HepG2 (cell line): ENCODE data around the gene ANO10. TPM values are rescaled to one million over a fixed set of nuclear protein-coding genes. Genes with fewer than 3 reads are reported as not detected.
A peak's percentile ranks its signal among the peaks of the same experiment; 100 is the strongest.

Experiments used
- ATAC-seq: fragments of 200-7000 bp; cut with Tn5 transposase; 3 replicates; pipeline ENCODE4 v1.9.1; 2020; ENCODE audit warnings: mild to moderate bottlenecking, moderate library complexity
- BruUV-seq: library from RNA; stranded (reverse); fragments of 400-500 nt; replicated peaks from 2 replicates; lab custom pipeline; 2021; lab: Mats Ljungman, UMichigan
- CTCF ChIA-PET: fragments of 300-600 bp; formaldehyde crosslinking; extraction: SDS; loops from one replicate; lab custom pipeline; 2021; ENCODE audit warnings: low total read pairs, inconsistent platforms, low intra/inter-chr PET ratio; lab: Yijun Ruan, JAX
- POLR2A ChIA-PET: fragments of 350-600 bp; sonication (Branson Sonifier 250); formaldehyde crosslinking; loops from one replicate; lab custom pipeline; 2020; ENCODE audit warnings: antibody characterized with exemption, inconsistent platforms; lab: Yijun Ruan, JAX
- DNase-seq: peaks from one replicate; pipeline ENCODE4 v3.0.0-alpha.2; 2015; ENCODE audit warnings: low spot score
- FAIRE-seq: peaks from 3 replicates; lab custom pipeline; 2011; peaks lifted over from hg19 to GRCh38; lab: Jason Lieb, UNC
- H2AFZ ChIP-seq: one replicate; pipeline ENCODE4 v1.6.1; 2011; ENCODE audit warnings: low read length, inconsistent platforms
- H3K27ac ChIP-seq: fragments of 300-600 bp; 3 replicates; pipeline ENCODE4 v1.8.0; 2011; ENCODE audit warnings: mixed run types, mild to moderate bottlenecking, mixed read lengths, low read length, inconsistent platforms; ENCODE audit not compliant: insufficient read depth; ENCODE audit errors: extremely low read length
- H3K27me3 ChIP-seq, 2 experiments: fragments of 200-600 bp in 1 of 2; 2 replicates in 1 of 2; 3 replicates in 1 of 2; pipeline versions ENCODE4 v1.6.0 to v1.8.0; 2011; ENCODE audit warnings: low read length in 2 of 2, mild to moderate bottlenecking in 2 of 2, moderate library complexity in 2 of 2, inconsistent platforms in 1 of 2; ENCODE audit not compliant: insufficient read depth in 2 of 2, control insufficient read depth in 1 of 2
- H3K36me3 ChIP-seq, 2 experiments: fragments of 200-600 bp in 1 of 2; replicated peaks in 1 of 2; 2 replicates in 1 of 2; 3 replicates in 1 of 2; pipeline versions ENCODE4 v1.5.1 to v1.8.0; 2011; ENCODE audit warnings: low read length in 2 of 2, inconsistent platforms in 1 of 2; ENCODE audit not compliant: insufficient read depth in 2 of 2, control insufficient read depth in 1 of 2
- H3K4me1 ChIP-seq: 2 replicates; pipeline ENCODE4 v1.5.1; 2012; ENCODE audit warnings: low read length, inconsistent platforms; ENCODE audit not compliant: insufficient read depth
- H3K4me2 ChIP-seq: 2 replicates; pipeline ENCODE4 v1.6.0; 2011; ENCODE audit warnings: low read depth, low read length, inconsistent platforms
- H3K4me3 ChIP-seq, 3 experiments: fragments of 200-600 bp in 1 of 3; sonication (generic), shearing (Covaris generic) in 1 of 3; replicated peaks in 1 of 3; 2 replicates each; pipeline ENCODE4 v1.5.1; 2011 to 2016; ENCODE audit warnings: low read length in 3 of 3, inconsistent platforms in 2 of 3, low read depth in 2 of 3, mild to moderate bottlenecking in 2 of 3, control low read depth in 1 of 3, mixed read lengths in 1 of 3; ENCODE audit not compliant: insufficient read depth in 1 of 3
- H3K79me2 ChIP-seq: one replicate; pipeline ENCODE4 v1.6.1; 2011; ENCODE audit warnings: low read length, inconsistent platforms; ENCODE audit not compliant: insufficient read depth
- H3K9ac ChIP-seq: 2 replicates; pipeline ENCODE4 v1.6.0; 2011; ENCODE audit warnings: mild to moderate bottlenecking, low read depth, low read length, inconsistent platforms; ENCODE audit not compliant: insufficient read depth
- H3K9me3 ChIP-seq: 2 replicates; pipeline ENCODE4 v1.5.1; 2012; ENCODE audit warnings: mild to moderate bottlenecking, low read length
- H4K20me1 ChIP-seq: 2 replicates; pipeline ENCODE4 v1.6.0; 2011; ENCODE audit warnings: inconsistent platforms, mild to moderate bottlenecking, low read length, moderate library complexity; ENCODE audit not compliant: insufficient read depth
- CCAR2 ChIP-seq: fragments of 200-400 bp; formaldehyde crosslinking; optimal IDR thresholded peaks from 2 replicates; pipeline ENCODE3; 2018; ENCODE audit warnings: low read depth, mild to moderate bottlenecking, low read length, moderate library complexity
- MAFF ChIP-seq: IDR thresholded peaks from 2 replicates; pipeline ENCODE4 v1.6.1; 2011; ENCODE audit warnings: low read depth, low read length, improper control_type of control experiment
- MAFK ChIP-seq, 2 experiments: IDR thresholded peaks in 1 of 2; conservative IDR thresholded peaks in 1 of 2; 2 replicates each; pipeline ENCODE4 v1.6.1; 2011; ENCODE audit warnings: improper control_type of control experiment in 2 of 2, low read length in 2 of 2
- MTF2 ChIP-seq: sonication (generic); formaldehyde crosslinking; IDR thresholded peaks from 2 replicates; pipeline ENCODE4 v1.5.0; 2020; ENCODE audit warnings: missing genetic modification reagents, borderline replicate concordance
- MYPOP ChIP-seq: sonication (generic); formaldehyde crosslinking; IDR thresholded peaks from 2 replicates; pipeline ENCODE4 v1.8.1; 2023; ENCODE audit warnings: mild to moderate bottlenecking, moderate library complexity, missing genetic modification reagents
- NAIF1 ChIP-seq: sonication (generic); formaldehyde crosslinking; IDR thresholded peaks from 2 replicates; pipeline ENCODE4 v1.5.0; 2020; ENCODE audit warnings: mild to moderate bottlenecking, missing genetic modification reagents, borderline replicate concordance
- NR3C1 ChIP-seq: sonication (generic); formaldehyde crosslinking; IDR thresholded peaks from 2 replicates; pipeline ENCODE4 v1.4.0; 2020; ENCODE audit warnings: missing genetic modification reagents
- SRSF9 ChIP-seq: fragments of 200-400 bp; formaldehyde crosslinking; IDR thresholded peaks from 2 replicates; pipeline ENCODE4 v1.6.1; 2018; ENCODE audit warnings: borderline replicate concordance, mild to moderate bottlenecking, low read depth, low read length; ENCODE audit not compliant: insufficient read depth, poor library complexity, severe bottlenecking
- TAF15 ChIP-seq: fragments of 200-400 bp; formaldehyde crosslinking; IDR thresholded peaks from one replicate; pipeline ENCODE4 v1.6.1; 2018; ENCODE audit warnings: mild to moderate bottlenecking, low read depth, low read length; ENCODE audit not compliant: poor library complexity, severe bottlenecking
- ZFAT ChIP-seq: sonication (generic); formaldehyde crosslinking; conservative IDR thresholded peaks from 2 replicates; pipeline ENCODE4 v1.8.1; 2023; ENCODE audit warnings: missing genetic modification reagents, inconsistent platforms
- ZNF615 ChIP-seq: sonication (generic); formaldehyde crosslinking; IDR thresholded peaks from 2 replicates; pipeline ENCODE4 v1.5.0; 2020; ENCODE audit warnings: mild to moderate bottlenecking, missing genetic modification reagents, borderline replicate concordance
- WGBS: methylation state at CpG from one replicate; pipeline ENCODE4 v1.1.6; 2017; ENCODE audit warnings: low lambda C conversion rate; 5-methylcytosine and 5-hydroxymethylcytosine counted together
- in situ Hi-C: cut with HindIII; loops from 2 replicates; pipeline ENCODE4 v1.10.0; 2017; ENCODE audit warnings: low pct_unique_long_range_greater_than_20kb; ENCODE audit not compliant: extremely low pct_ligation_motif_present
- intact Hi-C: fragments of 100-400 bp; cut with micrococcal nuclease; formaldehyde crosslinking; loops from one replicate; pipeline ENCODE4 v1.10.0; 2022; ENCODE audit not compliant: unreplicated experiment
- polyA plus RNA-seq, 8 experiments: library from polyadenylated mRNA; depleted of rRNA in 3 of 8; stranded (reverse) in 7 of 8; unstranded in 1 of 8; fragments of >200 nt; fragmentation: Illumina TruSeq in 4 of 8; extraction: Trizol in 4 of 8; gene quantifications; 2 replicates each; pipeline versions ENCODE4 v1.2.1 to v1.2.3, GENCODE V29; 2011 to 2016; ENCODE audit warnings: low read depth in 4 of 8, missing spikeins in 1 of 8, mixed read lengths in 1 of 8; ENCODE audit not compliant: insufficient read depth in 1 of 8
- total RNA-seq, 5 experiments: library from RNA; depleted of rRNA; stranded (reverse); fragments of >200 nt; fragmentation: Illumina TruSeq; extraction: Trizol; gene quantifications; 2 replicates each; pipeline ENCODE4 v1.2.3, GENCODE V29; 2016; ENCODE audit warnings: low read depth in 1 of 5

Gene ANO10
- total and polyA plus RNA-seq, 2 of the 13 experiments (the other 11 are each of a cell fraction or from before 2014, with no cell fraction given), result 10.4 to 13.1 TPM

DNA sequence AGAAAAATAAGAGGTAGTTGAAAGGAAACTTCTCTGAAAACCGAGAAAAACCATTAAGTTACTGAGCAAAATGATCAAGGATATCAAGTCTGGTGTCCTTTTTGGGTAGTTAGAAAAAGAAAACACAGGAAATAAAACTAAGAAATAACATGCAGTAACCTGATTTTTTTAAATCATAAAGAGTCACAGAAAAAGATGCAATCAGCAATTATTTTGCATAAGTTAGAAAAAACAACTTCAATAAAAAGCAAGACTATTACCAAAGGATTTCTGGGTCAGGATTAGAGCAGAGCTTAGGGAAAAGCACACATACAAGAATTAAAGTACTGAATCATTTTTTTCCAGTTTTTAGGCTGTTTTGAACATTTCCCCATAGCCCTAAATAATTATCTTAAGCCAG lies 28.5 kb upstream of the ANO10 start:
- ATAC-seq (no peak), FAIRE-seq (no peak), DNase-seq (no peak)
- in situ Hi-C loops, result no loop called here
- no peaks in the 10 kb centered on the region for H4K20me1 ChIP-seq
- TF ChIP-seq MAFF (peak; percentile 20; the same call in 1 of the 2 replicates), MYPOP (CRISPR knock-in tag) (no peak), MAFK (conservative IDR thresholded peaks at IDR 0.05 in 1 of 2, IDR thresholded peaks at IDR 0.05 in 1 of 2; ENCODE audit: low read length in 2 of 2) (peak; percentile 23 to 44; a peak in 3 of 4 replicates), ZFAT (CRISPR knock-in tag) (no peak)
- H3K9ac ChIP-seq, result no peak overlapping the region
- no peak overlapping the region for H2AFZ ChIP-seq
- intact Hi-C loops, result no loop called here
- H3K4me1 ChIP-seq, result peaks cover 14% of the 10 kb centered on the region; the same call in 1 of the 2 replicates
- H3K79me2 ChIP-seq, result no peaks in the 10 kb centered on the region
- H3K4me2 ChIP-seq, result no peak overlapping the region
- WGBS, result 3% methylated on average over 1 of the region's 1 CpG
- no peaks in the 10 kb centered on the region for H3K27me3 ChIP-seq
- H3K36me3 ChIP-seq, result no peaks in the 10 kb centered on the region
- no peak overlapping the region for H3K27ac ChIP-seq
- no TSS peak for BruUV-seq
- no peaks in the 10 kb centered on the region for H3K9me3 ChIP-seq
- ChIA-PET CTCF (no interaction called here), POLR2A (no interaction called here)
- H3K4me3 ChIP-seq, result no peak overlapping the region

DNA sequence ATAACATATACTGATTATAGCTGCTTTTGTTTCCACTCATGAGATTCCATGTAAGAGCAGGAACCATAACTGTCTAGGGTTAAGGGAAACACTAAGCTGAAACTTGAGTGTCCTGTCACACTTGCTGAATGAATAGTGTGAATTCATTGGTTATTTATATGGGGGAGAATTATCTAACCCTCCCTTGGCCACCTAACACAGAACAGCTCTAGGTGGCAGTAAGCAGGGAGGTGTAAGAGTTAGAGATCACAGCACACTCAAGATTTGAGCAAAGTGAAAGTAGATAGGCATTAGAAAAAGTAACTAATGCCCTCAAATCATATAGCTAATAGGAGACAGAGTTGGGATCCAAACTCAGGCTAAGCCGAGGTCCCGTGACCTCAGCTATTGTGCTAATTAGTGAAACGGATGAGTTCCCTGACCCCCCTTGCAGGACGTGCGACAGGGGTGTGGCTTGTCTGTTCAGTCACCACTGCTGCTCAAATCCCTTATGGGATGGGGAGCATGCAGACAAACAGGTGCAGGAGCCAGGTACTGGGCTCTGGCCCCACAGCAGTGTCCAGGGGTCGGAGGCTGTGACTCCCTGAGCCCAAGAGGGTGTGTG lies 27.7 kb upstream of the ANO10 start:
- ChIA-PET POLR2A (no interaction called here), CTCF (no interaction called here)
- WGBS, result 17% methylated on average over 5 of the region's 6 CpGs
- Histone ChIP-seq H3K79me2 (no peaks in the 10 kb centered on the region), H4K20me1 (no peaks in the 10 kb centered on the region), H3K4me2 (peak overlapping the region; percentile 73), H3K36me3 (no peaks in the 10 kb centered on the region), H3K9ac (no peak overlapping the region), H3K27ac (no peak overlapping the region), H3K9me3 (no peaks in the 10 kb centered on the region), H3K4me3 (peak overlapping the region; percentile 18 to 61 (median 21); a peak in 3 of 6 replicates), H3K4me1 (peaks cover 14% of the 10 kb centered on the region; the same call in 1 of the 2 replicates), H3K27me3 (no peaks in the 10 kb centered on the region), H2AFZ (peak overlapping the region; percentile 54)
- in situ Hi-C loops (no loop called here), intact Hi-C loops (no loop called here)
- no TSS peak for BruUV-seq
- no peak for DNase-seq
- peak; percentile 66 for ATAC-seq
- no peak for FAIRE-seq
- no peak for TF ChIP-seq CCAR2
- TF ChIP-seq ZNF615 (CRISPR knock-in tag), result no peak
- no peak for TF ChIP-seq NAIF1 (CRISPR knock-in tag)
- TF ChIP-seq TAF15, result no peak
- TF ChIP-seq NR3C1, result no peak
- no peak for TF ChIP-seq MTF2 (CRISPR knock-in tag)
- TF ChIP-seq SRSF9, result no peak
